Panc1 (cell line): Measurements from ENCODE around the gene DVL1.

Source experiments
- POLR2AphosphoS5 ChIP-seq: IDR thresholded peaks from 2 replicates; pipeline ENCODE4 v1.6.1; 2012; ENCODE audit warnings: mild to moderate bottlenecking, low read depth, low read length, moderate library complexity
- SIN3A ChIP-seq: IDR thresholded peaks from 2 replicates; pipeline ENCODE4 v1.6.1; 2012; ENCODE audit warnings: low read depth, mild to moderate bottlenecking, low read length, moderate library complexity, borderline replicate concordance; ENCODE audit not compliant: insufficient read depth
- TF ChIP-seq, protein P1 (sequence below): fragments of 450-650 bp; IDR thresholded peaks from 2 replicates; pipeline ENCODE4 v1.5.1; 2017; ENCODE audit warnings: mild to moderate bottlenecking
- TF ChIP-seq, protein P2 (sequence below), 2 experiments: IDR thresholded peaks; 2 replicates each; pipeline ENCODE4 v1.6.1; 2011 to 2012; ENCODE audit warnings: low read depth in 2 of 2, control low read depth in 1 of 2, low read length in 1 of 2, mild to moderate bottlenecking in 1 of 2, moderate library complexity in 1 of 2; ENCODE audit not compliant: insufficient read depth in 1 of 2

DNA sequence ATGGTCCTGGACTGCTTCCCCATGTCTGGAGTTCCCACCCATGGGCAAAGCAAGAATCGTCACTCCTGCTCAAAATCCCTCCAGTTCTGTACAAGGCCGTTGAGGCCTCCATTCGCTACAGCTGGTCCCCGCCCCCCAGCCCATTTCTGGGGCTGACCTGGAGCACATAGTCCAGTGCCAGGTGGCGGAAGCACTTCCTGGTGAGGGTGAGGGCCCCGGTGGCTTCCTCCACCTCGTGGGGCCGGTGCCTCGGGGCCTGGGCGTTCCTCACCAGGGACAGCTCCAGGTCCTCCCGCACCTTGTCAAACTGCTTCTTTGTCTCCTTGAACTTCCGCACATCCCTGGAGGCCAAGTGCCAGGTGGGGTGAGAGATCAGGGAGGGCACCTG lies 48.9 kb downstream of the DVL1 start:
- TF ChIP-seq, protein P1, sequence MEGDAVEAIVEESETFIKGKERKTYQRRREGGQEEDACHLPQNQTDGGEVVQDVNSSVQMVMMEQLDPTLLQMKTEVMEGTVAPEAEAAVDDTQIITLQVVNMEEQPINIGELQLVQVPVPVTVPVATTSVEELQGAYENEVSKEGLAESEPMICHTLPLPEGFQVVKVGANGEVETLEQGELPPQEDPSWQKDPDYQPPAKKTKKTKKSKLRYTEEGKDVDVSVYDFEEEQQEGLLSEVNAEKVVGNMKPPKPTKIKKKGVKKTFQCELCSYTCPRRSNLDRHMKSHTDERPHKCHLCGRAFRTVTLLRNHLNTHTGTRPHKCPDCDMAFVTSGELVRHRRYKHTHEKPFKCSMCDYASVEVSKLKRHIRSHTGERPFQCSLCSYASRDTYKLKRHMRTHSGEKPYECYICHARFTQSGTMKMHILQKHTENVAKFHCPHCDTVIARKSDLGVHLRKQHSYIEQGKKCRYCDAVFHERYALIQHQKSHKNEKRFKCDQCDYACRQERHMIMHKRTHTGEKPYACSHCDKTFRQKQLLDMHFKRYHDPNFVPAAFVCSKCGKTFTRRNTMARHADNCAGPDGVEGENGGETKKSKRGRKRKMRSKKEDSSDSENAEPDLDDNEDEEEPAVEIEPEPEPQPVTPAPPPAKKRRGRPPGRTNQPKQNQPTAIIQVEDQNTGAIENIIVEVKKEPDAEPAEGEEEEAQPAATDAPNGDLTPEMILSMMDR, result peak; percentile 47
- TF ChIP-seq, protein P2, sequence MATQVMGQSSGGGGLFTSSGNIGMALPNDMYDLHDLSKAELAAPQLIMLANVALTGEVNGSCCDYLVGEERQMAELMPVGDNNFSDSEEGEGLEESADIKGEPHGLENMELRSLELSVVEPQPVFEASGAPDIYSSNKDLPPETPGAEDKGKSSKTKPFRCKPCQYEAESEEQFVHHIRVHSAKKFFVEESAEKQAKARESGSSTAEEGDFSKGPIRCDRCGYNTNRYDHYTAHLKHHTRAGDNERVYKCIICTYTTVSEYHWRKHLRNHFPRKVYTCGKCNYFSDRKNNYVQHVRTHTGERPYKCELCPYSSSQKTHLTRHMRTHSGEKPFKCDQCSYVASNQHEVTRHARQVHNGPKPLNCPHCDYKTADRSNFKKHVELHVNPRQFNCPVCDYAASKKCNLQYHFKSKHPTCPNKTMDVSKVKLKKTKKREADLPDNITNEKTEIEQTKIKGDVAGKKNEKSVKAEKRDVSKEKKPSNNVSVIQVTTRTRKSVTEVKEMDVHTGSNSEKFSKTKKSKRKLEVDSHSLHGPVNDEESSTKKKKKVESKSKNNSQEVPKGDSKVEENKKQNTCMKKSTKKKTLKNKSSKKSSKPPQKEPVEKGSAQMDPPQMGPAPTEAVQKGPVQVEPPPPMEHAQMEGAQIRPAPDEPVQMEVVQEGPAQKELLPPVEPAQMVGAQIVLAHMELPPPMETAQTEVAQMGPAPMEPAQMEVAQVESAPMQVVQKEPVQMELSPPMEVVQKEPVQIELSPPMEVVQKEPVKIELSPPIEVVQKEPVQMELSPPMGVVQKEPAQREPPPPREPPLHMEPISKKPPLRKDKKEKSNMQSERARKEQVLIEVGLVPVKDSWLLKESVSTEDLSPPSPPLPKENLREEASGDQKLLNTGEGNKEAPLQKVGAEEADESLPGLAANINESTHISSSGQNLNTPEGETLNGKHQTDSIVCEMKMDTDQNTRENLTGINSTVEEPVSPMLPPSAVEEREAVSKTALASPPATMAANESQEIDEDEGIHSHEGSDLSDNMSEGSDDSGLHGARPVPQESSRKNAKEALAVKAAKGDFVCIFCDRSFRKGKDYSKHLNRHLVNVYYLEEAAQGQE (IDR thresholded peaks at IDR 0.05; ENCODE audit: insufficient read depth in 1 of 2, low read depth in 2 of 2, low read length in 1 of 2), result no peak
- TF ChIP-seq POLR2AphosphoS5 (no peak), SIN3A (no peak)
